OCI-LY1 (cell line): ENCODE data around the gene AKAP8L.

Experiments
- H2AFZ ChIP-seq: fragments of 200-600 bp; sonication (generic), shearing (Covaris generic); 2 replicates; pipeline ENCODE4 v1.6.0; 2014; ENCODE audit warnings: antibody characterized with exemption, mild to moderate bottlenecking, low read length
- H3F3A ChIP-seq: fragments of 200-600 bp; sonication (generic), shearing (Covaris generic); 2 replicates; pipeline ENCODE4 v1.6.0; 2014; ENCODE audit warnings: mild to moderate bottlenecking, antibody characterized with exemption, low read length, moderate library complexity; ENCODE audit not compliant: insufficient read depth
- H3K27ac ChIP-seq: fragments of 200-600 bp; sonication (generic); 2 replicates; pipeline ENCODE4 v1.5.1; 2014; ENCODE audit warnings: low read length, mixed run types, mild to moderate bottlenecking, low read depth; ENCODE audit not compliant: poor library complexity, severe bottlenecking
- H3K27me3 ChIP-seq: fragments of 200-600 bp; sonication (generic); 2 replicates; pipeline ENCODE4 v1.6.0; 2014; ENCODE audit warnings: antibody characterized with exemption, mild to moderate bottlenecking, low read length, moderate library complexity; ENCODE audit not compliant: insufficient read depth
- H3K36me3 ChIP-seq: fragments of 200-600 bp; sonication (generic); 2 replicates; pipeline ENCODE4 v1.6.1; 2014; ENCODE audit warnings: mild to moderate bottlenecking, antibody characterized with exemption, low read length, moderate library complexity, mixed read lengths; ENCODE audit not compliant: insufficient read depth
- H3K4me1 ChIP-seq: fragments of 200-600 bp; sonication (generic); 2 replicates; pipeline ENCODE4 v1.5.1; 2014; ENCODE audit warnings: mild to moderate bottlenecking, low read length, moderate library complexity; ENCODE audit not compliant: insufficient read depth, severe bottlenecking
- H3K4me2 ChIP-seq: fragments of 200-600 bp; sonication (generic), shearing (Covaris generic); 2 replicates; pipeline ENCODE4 v1.6.1; 2014; ENCODE audit warnings: low read length
- H3K4me3 ChIP-seq: fragments of 200-600 bp; sonication (generic); 2 replicates; pipeline ENCODE4 v1.5.1; 2014; ENCODE audit warnings: low read length, low read depth, mild to moderate bottlenecking, mixed read lengths; ENCODE audit not compliant: poor library complexity, severe bottlenecking
- H3K79me2 ChIP-seq: fragments of 200-600 bp; shearing (Covaris generic); 2 replicates; pipeline ENCODE4 v1.6.1; 2016; ENCODE audit warnings: mixed run types, low read length, mixed read lengths; ENCODE audit not compliant: insufficient read depth
- H3K9ac ChIP-seq: fragments of 200-600 bp; sonication (generic), shearing (Covaris generic); 2 replicates; pipeline ENCODE4 v1.6.1; 2014; ENCODE audit warnings: mild to moderate bottlenecking, low read length, mixed read lengths
- H3K9me2 ChIP-seq: fragments of 200-600 bp; sonication (generic), shearing (Covaris generic); 2 replicates; pipeline ENCODE4 v1.6.1; 2014; ENCODE audit warnings: low read depth, mild to moderate bottlenecking, low read length, mixed read lengths
- H3K9me3 ChIP-seq: fragments of 200-600 bp; shearing (Covaris generic); 2 replicates; pipeline ENCODE4 v1.6.1; 2014; ENCODE audit warnings: low read length, mixed read lengths
- H4K20me1 ChIP-seq: fragments of 200-600 bp; sonication (generic), shearing (Covaris generic); 2 replicates; pipeline ENCODE4 v1.6.0; 2016; ENCODE audit warnings: mild to moderate bottlenecking, low read length; ENCODE audit not compliant: insufficient read depth
- CTCF ChIP-seq: fragments of 200-600 bp; sonication (generic), shearing (Covaris generic); IDR thresholded peaks from 2 replicates; pipeline ENCODE4 v1.5.1; 2017; ENCODE audit warnings: mild to moderate bottlenecking, antibody characterized with exemption, low read length, moderate library complexity, mixed read lengths
- EZH2 ChIP-seq: fragments of 200-600 bp; sonication (generic), shearing (Covaris generic); IDR thresholded peaks from 2 replicates; pipeline ENCODE4 v1.8.0; 2017; ENCODE audit warnings: borderline replicate concordance, mixed run types, mild to moderate bottlenecking, antibody characterized with exemption, low read length, moderate library complexity, mixed read lengths

AKAP8L gene

GRCh38 chr19:15453091-15453578, 34.3 kb upstream of the AKAP8L start:
- Histone ChIP-seq H3K27ac (no peak overlapping the region), H3K9ac (no peak overlapping the region), H3K9me3 (no peaks in the 10 kb centered on the region), H3K4me3 (no peak overlapping the region), H3K9me2 (no peaks in the 10 kb centered on the region), H3K4me1 (peaks cover 12% of the 10 kb centered on the region), H3K79me2 (no peaks in the 10 kb centered on the region), H3K36me3 (peaks cover 18% of the 10 kb centered on the region), H2AFZ (no peak overlapping the region), H3K4me2 (no peak overlapping the region), H3F3A (peaks cover 7% of the 10 kb centered on the region), H3K27me3 (no peaks in the 10 kb centered on the region), H4K20me1 (no peaks in the 10 kb centered on the region)
- TF ChIP-seq EZH2: no peak
- no peak for TF ChIP-seq CTCF

GRCh38 chr19:15452111-15453047, 33.6 kb upstream of the AKAP8L start:
- no peaks in the 10 kb centered on the region for H3K9me3 ChIP-seq
- no peaks in the 10 kb centered on the region for H3K9me2 ChIP-seq
- no peak overlapping the region for H3K27ac ChIP-seq
- peaks cover 13% of the 10 kb centered on the region for H3K4me1 ChIP-seq
- no peaks in the 10 kb centered on the region for H3K79me2 ChIP-seq
- H3K9ac ChIP-seq: no peak overlapping the region
- H2AFZ ChIP-seq: no peak overlapping the region
- no peak for TF ChIP-seq CTCF
- no peak for TF ChIP-seq EZH2
- no peaks in the 10 kb centered on the region for H3K27me3 ChIP-seq
- peaks cover 18% of the 10 kb centered on the region for H3K36me3 ChIP-seq
- no peak overlapping the region for H3K4me2 ChIP-seq
- H3K4me3 ChIP-seq: no peak overlapping the region
- H4K20me1 ChIP-seq: no peaks in the 10 kb centered on the region
- H3F3A ChIP-seq: peaks cover 7% of the 10 kb centered on the region

GRCh38 chr19:15450528-15450890, 31.7 kb upstream of the AKAP8L start:
- H3K4me1 ChIP-seq: peaks cover 13% of the 10 kb centered on the region
- H2AFZ ChIP-seq: no peak overlapping the region
- H3K9ac ChIP-seq: no peak overlapping the region
- H3F3A ChIP-seq: peaks cover 7% of the 10 kb centered on the region
- no peak overlapping the region for H3K4me3 ChIP-seq
- no peaks in the 10 kb centered on the region for H4K20me1 ChIP-seq
- H3K27ac ChIP-seq: no peak overlapping the region
- no peak overlapping the region for H3K4me2 ChIP-seq
- H3K79me2 ChIP-seq: no peaks in the 10 kb centered on the region
- no peaks in the 10 kb centered on the region for H3K9me2 ChIP-seq
- no peaks in the 10 kb centered on the region for H3K9me3 ChIP-seq
- no peak for TF ChIP-seq EZH2
- no peak for TF ChIP-seq CTCF
- H3K36me3 ChIP-seq: peaks cover 12% of the 10 kb centered on the region
- H3K27me3 ChIP-seq: no peaks in the 10 kb centered on the region
